ENCODE results near the gene TLL2. TPM values are rescaled to one million over a fixed set of nuclear protein-coding genes. Genes with fewer than 3 reads are reported as not detected.

Gene TLL2
- total RNA-seq, 1 experiment from 2014 or later, result 0.18 TPM

GRCh38 chr10:96367470-96367869, 146.3 kb downstream of the TLL2 start:
- no peak overlapping the region for H3K4me3 ChIP-seq (ENCODE audit: low read length)
- no peaks in the 10 kb centered on the region for H3F3A ChIP-seq (ENCODE audit: low read length, unreplicated experiment)
- ATAC-seq, result no peak
- intact Hi-C loops (cut with micrococcal nuclease), result no loop called here
- H3K27ac ChIP-seq (ENCODE audit: low read length), result no peak overlapping the region
- H3K4me2 ChIP-seq (ENCODE audit: low read length), result no peak overlapping the region
- H3K9me3 ChIP-seq (ENCODE audit: low read length), result no peaks in the 10 kb centered on the region
- ChIA-PET CTCF (no interaction called here), POLR2A (ENCODE audit: unreplicated experiment) (no interaction called here)
- no peaks in the 10 kb centered on the region for H4K20me1 ChIP-seq (ENCODE audit: low read length)
- TF ChIP-seq CTCF (conservative IDR thresholded peaks at IDR 0.05; ENCODE audit: low read depth, low read length) (no peak), EZH2phosphoT487 (IDR thresholded peaks at IDR 0.05; ENCODE audit: borderline replicate concordance, low read length) (no peak), EZH2 (IDR thresholded peaks at IDR 0.05; ENCODE audit: low read length, unreplicated experiment) (no peak)
- H2AFZ ChIP-seq (ENCODE audit: low read length), result no peak overlapping the region
- no peaks in the 10 kb centered on the region for H3K9me2 ChIP-seq (replicated peaks; ENCODE audit: low read length)
- H3K9ac ChIP-seq (ENCODE audit: low read length), result no peak overlapping the region
- no peak for DNase-seq
- H3K79me2 ChIP-seq (ENCODE audit: low read length), result no peaks in the 10 kb centered on the region
- H3K36me3 ChIP-seq (ENCODE audit: low read depth, low read length), result no peaks in the 10 kb centered on the region
- no TSS peak for BruUV-seq (replicated peaks)
- H3K4me1 ChIP-seq (ENCODE audit: insufficient read depth, low read length), result peaks cover 14% of the 10 kb centered on the region
- H3K27me3 ChIP-seq (ENCODE audit: low read length), result no peaks in the 10 kb centered on the region

- Histone ChIP-seq H3K27ac (ENCODE audit: low read length) (no peak overlapping the region), H4K20me1 (ENCODE audit: low read length) (no peaks in the 10 kb centered on the region), H3K4me3 (ENCODE audit: low read length) (no peak overlapping the region), H3K27me3 (ENCODE audit: low read length) (0 out of 2 replicates have a peak, but pooled peaks cover 4% of the 10 kb centered on the region), H3K9ac (ENCODE audit: low read length) (no peak overlapping the region), H3F3A (ENCODE audit: low read length, unreplicated experiment) (no peaks in the 10 kb centered on the region), H3K4me2 (ENCODE audit: low read length) (0 out of 2 replicates have a peak overlapping the region, but pooled peaks have one; percentile 1), H3K4me1 (ENCODE audit: insufficient read depth, low read length) (peaks cover 14% of the 10 kb centered on the region), H3K79me2 (ENCODE audit: low read length) (no peaks in the 10 kb centered on the region), H2AFZ (ENCODE audit: low read length) (no peak overlapping the region), H3K9me2 (replicated peaks; ENCODE audit: low read length) (no peaks in the 10 kb centered on the region), H3K9me3 (ENCODE audit: low read length) (no peaks in the 10 kb centered on the region), H3K36me3 (ENCODE audit: low read depth, low read length) (no peaks in the 10 kb centered on the region)
- intact Hi-C loops (cut with micrococcal nuclease), result no loop called here
- BruUV-seq (replicated peaks), result no TSS peak
- no peak for TF ChIP-seq EZH2phosphoT487 (IDR thresholded peaks at IDR 0.05; ENCODE audit: borderline replicate concordance, low read length)
- no peak for TF ChIP-seq CTCF (conservative IDR thresholded peaks at IDR 0.05; ENCODE audit: low read depth, low read length)
- no peak for TF ChIP-seq EZH2 (IDR thresholded peaks at IDR 0.05; ENCODE audit: low read length, unreplicated experiment)
- POLR2A ChIA-PET (ENCODE audit: unreplicated experiment), result no interaction called here
- ATAC-seq, result peak; percentile 42
- CTCF ChIA-PET, result interaction anchor here (0.7 kb wide), 1 partner anchor 32 kb away, joined by 3 read pairs; no protein-coding TSS in a partner anchor
- peak; percentile 75 for DNase-seq
These were observed 147.2 kb downstream of the TLL2 start for GRCh38 chr10:96366508-96366907.

GRCh38 chr10:96365571-96365970, 148.2 kb downstream of the TLL2 start:
- H3K4me1 ChIP-seq (ENCODE audit: insufficient read depth, low read length), result peaks cover 14% of the 10 kb centered on the region

More at GRCh38 chr10:96365571-96365970, 148.2 kb downstream of the TLL2 start:
- H3K4me3 ChIP-seq (ENCODE audit: low read length), result no peak overlapping the region
- TF ChIP-seq EZH2phosphoT487 (IDR thresholded peaks at IDR 0.05; ENCODE audit: borderline replicate concordance, low read length) (no peak), EZH2 (IDR thresholded peaks at IDR 0.05; ENCODE audit: low read length, unreplicated experiment) (no peak)
- H3K9me3 ChIP-seq (ENCODE audit: low read length), result no peaks in the 10 kb centered on the region
- H3K4me2 ChIP-seq (ENCODE audit: low read length), result no peak overlapping the region
- DNase-seq (no peak), ATAC-seq (no peak)
- no peaks in the 10 kb centered on the region for H3K9me2 ChIP-seq (replicated peaks; ENCODE audit: low read length)
- intact Hi-C loops (cut with micrococcal nuclease), result no loop called here
- peaks cover 11% of the 10 kb centered on the region; the same call in 1 of the 2 replicates for H3K27me3 ChIP-seq (ENCODE audit: low read length)
- POLR2A ChIA-PET (ENCODE audit: unreplicated experiment), result no interaction called here
- H3F3A ChIP-seq (ENCODE audit: low read length, unreplicated experiment), result no peaks in the 10 kb centered on the region
- H3K79me2 ChIP-seq (ENCODE audit: low read length), result no peaks in the 10 kb centered on the region
- no peaks in the 10 kb centered on the region for H4K20me1 ChIP-seq (ENCODE audit: low read length)
- H3K36me3 ChIP-seq (ENCODE audit: low read depth, low read length), result no peaks in the 10 kb centered on the region
- no peak overlapping the region for H3K27ac ChIP-seq (ENCODE audit: low read length)
- CTCF ChIA-PET, result no interaction called here
- no peak overlapping the region for H2AFZ ChIP-seq (ENCODE audit: low read length)
- BruUV-seq (replicated peaks), result no TSS peak
- no peak overlapping the region for H3K9ac ChIP-seq (ENCODE audit: low read length)
